Fibroblast of lung (primary cell): ENCODE measurements around the gene SERPINB12.

ENCODE experiments used
- EZH2 ChIP-seq: IDR thresholded peaks from 2 replicates; pipeline ENCODE4 v1.5.1; 2012; ENCODE audit warnings: low read length, control low read depth, mild to moderate bottlenecking; ENCODE audit errors: missing control alignments
- TF ChIP-seq, protein P1 (sequence below), 2 donors: IDR thresholded peaks in 1 of 2; conservative IDR thresholded peaks in 1 of 2; 1 replicate in 1 of 2; 2 replicates in 1 of 2; pipeline ENCODE4 v1.5.1; 2011 to 2012; ENCODE audit warnings: low read length in 2 of 2, control low read depth in 1 of 2, inconsistent platforms in 1 of 2, low read depth in 1 of 2, mild to moderate bottlenecking in 1 of 2

DNA sequence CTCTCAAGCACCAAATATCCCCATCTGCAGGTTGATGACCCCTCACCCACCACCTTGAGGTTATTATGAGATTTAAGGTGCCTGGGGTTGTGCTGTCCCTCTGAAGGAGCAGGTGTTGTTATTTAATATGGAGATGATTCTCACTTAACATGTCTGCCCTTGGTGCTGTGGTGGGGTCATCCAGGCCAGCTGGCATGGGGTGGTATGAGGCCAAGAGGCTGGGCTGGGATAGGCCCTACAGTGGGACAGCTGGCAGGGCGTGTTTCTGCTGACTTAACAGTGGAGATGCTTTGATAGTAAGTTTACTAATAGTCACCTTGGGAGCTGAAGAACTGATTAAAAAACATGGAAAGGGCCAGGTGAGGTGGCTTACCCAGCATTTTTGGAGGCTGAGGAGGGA, 22.4 kb downstream of the SERPINB12 start:
- TF ChIP-seq, protein P1, sequence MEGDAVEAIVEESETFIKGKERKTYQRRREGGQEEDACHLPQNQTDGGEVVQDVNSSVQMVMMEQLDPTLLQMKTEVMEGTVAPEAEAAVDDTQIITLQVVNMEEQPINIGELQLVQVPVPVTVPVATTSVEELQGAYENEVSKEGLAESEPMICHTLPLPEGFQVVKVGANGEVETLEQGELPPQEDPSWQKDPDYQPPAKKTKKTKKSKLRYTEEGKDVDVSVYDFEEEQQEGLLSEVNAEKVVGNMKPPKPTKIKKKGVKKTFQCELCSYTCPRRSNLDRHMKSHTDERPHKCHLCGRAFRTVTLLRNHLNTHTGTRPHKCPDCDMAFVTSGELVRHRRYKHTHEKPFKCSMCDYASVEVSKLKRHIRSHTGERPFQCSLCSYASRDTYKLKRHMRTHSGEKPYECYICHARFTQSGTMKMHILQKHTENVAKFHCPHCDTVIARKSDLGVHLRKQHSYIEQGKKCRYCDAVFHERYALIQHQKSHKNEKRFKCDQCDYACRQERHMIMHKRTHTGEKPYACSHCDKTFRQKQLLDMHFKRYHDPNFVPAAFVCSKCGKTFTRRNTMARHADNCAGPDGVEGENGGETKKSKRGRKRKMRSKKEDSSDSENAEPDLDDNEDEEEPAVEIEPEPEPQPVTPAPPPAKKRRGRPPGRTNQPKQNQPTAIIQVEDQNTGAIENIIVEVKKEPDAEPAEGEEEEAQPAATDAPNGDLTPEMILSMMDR (conservative IDR thresholded peaks at IDR 0.05 in 1 of 2, IDR thresholded peaks at IDR 0.05 in 1 of 2; ENCODE audit: low read depth in 1 of 2, low read length in 2 of 2): no peak
- no peak for TF ChIP-seq EZH2
